Stimulated activated CD8-positive, alpha-beta memory T cell treated with anti-CD3 and anti-CD28 coated beads, Interleukin-12 subunit alpha, Interleukin-12 subunit beta, amount 100 ng/mL, for 24 hours (primary cell): Measurements from ENCODE around the gene SLC25A45.

Source experiments
- DNase-seq: peaks from one replicate; pipeline ENCODE4 v3.0.0-alpha.2; 2020; ENCODE audit errors: extremely low read depth

SLC25A45 gene, protein sequence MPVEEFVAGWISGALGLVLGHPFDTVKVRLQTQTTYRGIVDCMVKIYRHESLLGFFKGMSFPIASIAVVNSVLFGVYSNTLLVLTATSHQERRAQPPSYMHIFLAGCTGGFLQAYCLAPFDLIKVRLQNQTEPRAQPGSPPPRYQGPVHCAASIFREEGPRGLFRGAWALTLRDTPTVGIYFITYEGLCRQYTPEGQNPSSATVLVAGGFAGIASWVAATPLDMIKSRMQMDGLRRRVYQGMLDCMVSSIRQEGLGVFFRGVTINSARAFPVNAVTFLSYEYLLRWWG

DNA sequence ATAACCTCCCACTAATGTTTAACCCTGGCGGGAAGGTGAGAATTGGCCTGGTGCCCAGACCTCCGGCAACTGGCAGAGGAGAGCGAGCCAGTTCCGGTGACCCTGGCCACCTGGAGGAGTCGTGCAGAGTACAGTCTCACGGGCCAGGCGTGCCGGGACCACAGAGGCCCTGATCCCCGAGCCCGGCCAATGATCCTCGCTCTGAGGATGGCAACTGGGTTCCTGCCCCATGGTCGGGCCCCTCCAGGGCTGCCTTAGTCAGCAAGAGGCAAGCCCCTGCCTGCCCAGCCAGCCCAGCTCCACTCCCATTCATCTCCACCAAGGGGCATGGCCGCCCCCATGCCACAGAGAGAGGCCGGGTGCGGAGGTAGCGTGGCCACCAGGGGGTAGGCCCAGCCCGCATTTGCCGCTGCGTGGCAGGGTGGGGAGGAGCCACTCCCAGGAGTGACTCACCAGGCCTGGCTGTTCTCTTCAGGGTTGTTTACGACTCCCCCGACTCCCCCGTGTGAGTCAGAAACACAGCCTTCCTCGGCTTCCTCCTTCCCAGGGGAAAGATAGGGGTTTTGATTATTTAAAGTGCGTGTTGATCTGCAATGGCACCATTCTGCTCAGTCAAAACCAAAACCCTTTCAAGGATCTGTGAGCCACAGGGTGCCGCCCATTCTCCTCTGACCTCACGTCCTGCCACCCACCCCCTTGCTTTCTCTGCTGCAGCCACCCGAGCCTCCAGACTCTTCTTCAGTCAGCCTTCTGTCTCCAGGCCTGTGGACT, at the start of gene SLC25A45:
TSS of gene SLC25A45 (minus strand) at position 614 of the 771 bp plus-strand sequence. CDS start 695 bp downstream, outside the sequence.
- peak; percentile 84 for DNase-seq

DNA sequence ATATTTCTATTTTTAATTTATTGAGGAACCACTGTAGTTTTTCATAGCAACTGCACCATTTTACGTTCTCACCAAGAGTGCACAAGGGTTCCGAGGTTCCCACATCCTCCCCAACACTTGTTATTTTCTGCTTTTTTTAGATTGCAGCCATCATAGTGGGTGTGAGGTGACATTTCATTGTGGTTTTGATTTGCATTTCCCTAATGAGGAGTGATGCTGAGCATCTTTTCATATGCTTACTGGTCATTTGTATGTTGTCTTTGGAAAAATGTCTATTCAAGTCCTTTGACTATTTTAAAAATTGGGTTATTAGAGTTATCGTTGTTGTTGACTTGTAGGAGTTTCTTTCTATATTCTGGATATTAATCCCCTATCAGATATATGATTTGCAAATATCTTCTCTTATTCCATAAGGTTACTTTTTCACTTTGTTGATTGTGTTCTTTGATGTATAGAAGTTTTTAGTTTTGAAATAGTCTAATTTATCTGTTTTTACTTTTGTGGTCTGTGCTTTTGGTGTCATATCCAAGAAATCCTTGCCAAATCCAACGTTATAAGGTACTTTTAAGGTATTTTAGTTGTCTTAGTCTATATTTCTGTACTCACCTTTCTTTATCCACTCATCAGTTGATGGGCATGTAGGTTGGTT, 49.1 kb upstream of the SLC25A45 start:
- no peak for DNase-seq

DNA sequence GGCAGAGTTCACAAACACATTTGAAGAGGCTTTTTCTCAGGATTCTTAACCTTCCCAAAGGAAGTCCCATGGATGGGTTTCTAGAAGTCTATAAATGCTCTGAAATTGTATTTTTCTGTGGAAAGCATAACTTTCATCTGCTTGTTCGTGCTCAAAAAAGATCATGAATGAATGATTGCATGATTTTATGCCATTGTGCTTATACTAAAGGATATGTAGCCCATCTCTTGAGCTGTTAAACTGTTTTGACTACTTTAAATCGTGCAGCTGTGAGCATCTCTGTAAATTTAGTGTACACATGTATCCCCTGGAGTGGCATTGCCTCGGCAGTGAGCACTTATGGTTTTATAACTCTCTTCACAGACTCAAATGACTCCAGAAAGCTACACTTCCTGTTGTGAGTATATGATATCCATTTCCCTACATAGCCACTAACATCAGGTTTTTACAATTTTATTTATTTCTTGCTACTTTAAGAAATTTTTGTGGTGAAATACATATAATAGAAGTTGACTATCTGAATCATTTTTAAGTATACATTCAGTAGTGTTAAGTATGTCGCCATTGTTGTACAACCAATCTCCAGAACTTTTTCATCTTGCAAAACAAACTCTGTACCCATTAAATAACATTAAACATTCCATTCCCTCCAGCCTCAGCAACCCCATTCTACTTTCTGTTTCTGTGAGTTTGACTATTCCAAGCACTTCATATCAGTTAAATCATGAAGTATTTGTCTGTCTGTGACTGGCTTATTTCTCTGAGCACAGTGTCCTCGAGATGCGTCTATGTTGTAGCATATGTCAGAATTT, 48.2 kb upstream of the SLC25A45 start:
- DNase-seq, result no peak

- DNase-seq, result no peak
These were observed 47.4 kb upstream of the SLC25A45 start for GRCh38 chr11:65429724-65430405.

- no peak for DNase-seq
These were observed 46.7 kb upstream of the SLC25A45 start for GRCh38 chr11:65429068-65429681.

DNA sequence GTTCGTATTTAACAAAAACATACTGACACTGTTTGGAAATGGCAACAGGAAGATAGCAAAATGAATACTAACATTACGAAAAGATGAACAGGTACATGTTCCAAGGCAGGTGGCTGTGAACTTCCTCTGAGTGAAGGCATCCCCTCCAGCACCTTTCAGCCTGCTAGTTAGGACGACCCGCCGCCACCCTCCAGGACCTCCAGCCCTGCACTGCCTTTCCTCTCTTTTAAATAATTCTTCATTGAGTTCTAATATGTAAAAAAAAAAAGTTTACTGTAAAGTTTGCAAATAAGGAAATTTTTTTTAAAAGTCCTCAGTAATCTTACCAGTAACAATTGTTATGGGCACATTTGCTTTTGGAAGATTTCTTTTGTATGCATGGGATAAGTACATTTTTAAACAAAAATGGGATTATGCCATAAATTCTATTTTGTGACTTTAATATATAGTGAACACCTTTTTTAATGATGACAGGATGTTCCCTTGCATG, 46.2 kb upstream of the SLC25A45 start:
- no peak for DNase-seq

GRCh38 chr11:65427691-65428577, 45.5 kb upstream of the SLC25A45 start:
- DNase-seq, result no peak

DNA sequence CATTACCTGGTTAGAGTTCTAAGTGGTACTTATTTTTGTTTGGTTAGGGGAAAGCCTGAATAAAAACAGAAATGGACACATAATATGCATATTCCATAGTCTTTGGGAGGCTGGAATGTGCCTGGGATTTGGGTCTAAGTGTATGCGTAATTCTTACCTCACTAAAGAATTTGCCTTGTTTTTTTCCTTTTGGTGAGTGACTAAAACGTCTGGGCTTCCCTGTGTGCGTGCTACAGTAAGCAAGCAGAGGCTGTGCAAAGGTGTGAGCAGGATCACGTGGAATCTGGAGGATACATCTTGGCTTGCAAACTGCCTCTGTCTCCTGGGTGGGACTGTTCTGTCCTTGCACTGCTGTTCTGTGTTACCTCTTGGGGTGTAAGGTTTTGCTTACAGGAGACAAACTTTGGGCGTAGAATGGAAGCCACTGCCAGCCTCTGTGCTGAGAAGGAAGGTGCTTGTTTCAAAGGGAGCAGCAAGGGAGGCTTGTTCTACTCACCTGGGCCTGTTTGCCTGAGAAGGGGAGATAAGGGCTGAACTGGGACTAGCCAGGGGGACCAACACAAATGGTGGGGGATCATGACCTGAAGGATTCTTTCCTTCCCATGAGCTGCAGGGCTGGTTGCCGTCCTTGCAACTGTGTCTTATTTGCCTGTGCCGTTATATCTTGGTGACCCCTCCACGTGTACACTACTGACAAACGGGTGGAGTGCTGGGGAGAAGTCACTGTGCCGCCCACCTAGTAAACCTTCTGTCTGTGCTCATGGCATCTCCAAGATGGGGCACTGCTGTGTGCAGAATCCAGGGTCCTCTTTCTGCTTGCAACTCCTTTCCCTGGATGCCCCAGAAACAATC, 44.6 kb upstream of the SLC25A45 start:
- no peak for DNase-seq

DNA sequence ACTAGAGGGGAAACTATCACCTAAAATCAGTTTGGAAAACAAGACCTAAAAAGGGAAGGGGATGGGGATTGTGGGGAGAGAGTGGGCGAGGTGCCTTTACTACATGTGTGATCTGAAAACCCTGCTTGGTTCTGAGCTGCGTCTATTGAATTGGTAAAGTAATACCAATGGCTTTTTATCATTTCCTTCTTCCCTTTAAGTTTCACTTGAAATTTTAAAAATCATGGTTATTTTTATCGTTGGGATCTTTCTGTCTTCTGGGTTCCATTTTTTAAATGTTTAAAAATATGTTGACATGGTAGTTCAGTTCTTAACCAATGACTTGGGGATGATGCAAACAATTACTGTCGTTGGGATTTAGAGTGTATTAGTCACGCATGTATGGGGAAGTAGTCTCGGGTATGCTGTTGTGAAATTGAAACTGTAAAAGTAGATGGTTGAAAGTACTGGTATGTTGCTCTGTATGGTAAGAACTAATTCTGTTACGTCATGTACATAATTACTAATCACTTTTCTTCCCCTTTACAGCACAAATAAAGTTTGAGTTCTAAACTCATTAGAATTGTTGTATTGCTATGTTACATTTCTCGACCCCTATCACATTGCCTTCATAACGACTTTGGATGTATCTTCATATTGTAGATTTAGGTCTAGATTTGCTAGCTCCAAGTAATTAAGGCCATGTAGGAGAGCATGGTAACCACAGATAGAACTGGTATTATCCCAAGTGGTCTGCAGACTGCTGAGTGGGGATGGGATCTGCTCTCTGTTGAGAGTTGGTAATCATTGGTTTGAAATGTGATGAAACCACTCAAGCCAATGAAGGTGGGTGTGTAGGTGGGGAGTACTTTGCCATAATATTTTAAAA, 43.8 kb upstream of the SLC25A45 start:
- no peak for DNase-seq

DNA sequence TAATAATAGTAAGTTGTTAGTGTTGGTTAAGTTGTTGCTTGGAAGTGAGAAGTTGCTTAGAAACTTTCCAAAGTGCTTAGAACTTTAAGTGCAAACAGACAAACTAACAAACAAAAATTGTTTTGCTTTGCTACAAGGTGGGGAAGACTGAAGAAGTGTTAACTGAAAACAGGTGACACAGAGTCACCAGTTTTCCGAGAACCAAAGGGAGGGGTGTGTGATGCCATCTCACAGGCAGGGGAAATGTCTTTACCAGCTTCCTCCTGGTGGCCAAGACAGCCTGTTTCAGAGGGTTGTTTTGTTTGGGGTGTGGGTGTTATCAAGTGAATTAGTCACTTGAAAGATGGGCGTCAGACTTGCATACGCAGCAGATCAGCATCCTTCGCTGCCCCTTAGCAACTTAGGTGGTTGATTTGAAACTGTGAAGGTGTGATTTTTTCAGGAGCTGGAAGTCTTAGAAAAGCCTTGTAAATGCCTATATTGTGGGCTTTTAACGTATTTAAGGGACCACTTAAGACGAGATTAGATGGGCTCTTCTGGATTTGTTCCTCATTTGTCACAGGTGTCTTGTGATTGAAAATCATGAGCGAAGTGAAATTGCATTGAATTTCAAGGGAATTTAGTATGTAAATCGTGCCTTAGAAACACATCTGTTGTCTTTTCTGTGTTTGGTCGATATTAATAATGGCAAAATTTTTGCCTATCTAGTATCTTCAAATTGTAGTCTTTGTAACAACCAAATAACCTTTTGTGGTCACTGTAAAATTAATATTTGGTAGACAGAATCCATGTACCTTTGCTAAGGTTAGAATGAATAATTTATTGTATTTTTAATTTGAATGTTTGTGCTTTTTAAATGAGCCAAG, 42.9 kb upstream of the SLC25A45 start:
- peak; percentile 66 for DNase-seq

GRCh38 chr11:65424205-65425104, 42.0 kb upstream of the SLC25A45 start:
- DNase-seq, result no peak

DNA sequence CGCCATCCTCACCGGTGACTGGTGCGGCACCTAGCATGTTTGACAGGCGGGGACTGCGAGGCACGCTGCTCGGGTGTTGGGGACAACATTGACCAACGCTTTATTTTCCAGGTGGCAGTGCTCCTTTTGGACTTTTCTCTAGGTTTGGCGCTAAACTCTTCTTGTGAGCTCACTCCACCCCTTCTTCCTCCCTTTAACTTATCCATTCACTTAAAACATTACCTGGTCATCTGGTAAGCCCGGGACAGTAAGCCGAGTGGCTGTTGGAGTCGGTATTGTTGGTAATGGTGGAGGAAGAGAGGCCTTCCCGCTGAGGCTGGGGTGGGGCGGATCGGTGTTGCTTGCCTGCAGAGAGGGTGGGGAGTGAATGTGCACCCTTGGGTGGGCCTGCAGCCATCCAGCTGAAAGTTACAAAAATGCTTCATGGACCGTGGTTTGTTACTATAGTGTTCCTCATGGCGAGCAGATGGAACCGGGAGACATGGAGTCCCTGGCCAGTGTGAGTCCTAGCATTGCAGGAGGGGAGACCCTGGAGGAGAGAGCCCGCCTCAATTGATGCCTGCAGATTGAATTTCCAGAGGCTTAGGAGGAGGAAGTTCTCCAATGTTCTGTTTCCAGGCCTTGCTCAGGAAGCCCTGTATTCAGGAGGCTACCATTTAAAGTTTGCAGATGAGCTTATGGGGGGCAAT, 41.2 kb upstream of the SLC25A45 start:
- DNase-seq, result no peak

GRCh38 chr11:65422633-65423515, 40.4 kb upstream of the SLC25A45 start, which contains the start of gene NEAT1:
TSS of gene NEAT1 (plus strand) at chr11:65422798.
- DNase-seq, result peak; percentile 87
